Testis (tissue), 2 donors: ENCODE results near the gene MACC1.

Experiments used
- CTCF ChIP-seq, 3 experiments: fragments of 450-650 bp in 2 of 3; fragments of 200-600 bp in 1 of 3; sonication (generic) in 1 of 3; IDR thresholded peaks; one replicate each; pipeline ENCODE4 v1.5.1; 2016 to 2019; ENCODE audit warnings: antibody characterized with exemption in 3 of 3, mild to moderate bottlenecking in 2 of 3, moderate library complexity in 1 of 3
- POLR2A ChIP-seq: fragments of 450-650 bp; IDR thresholded peaks from one replicate; pipeline ENCODE4 v1.6.1; 2017; ENCODE audit warnings: antibody characterized with exemption, mild to moderate bottlenecking, moderate library complexity

GRCh38 chr7:20136647-20137046 is 80.5 kb downstream of the MACC1 start:
- TF ChIP-seq CTCF (IDR thresholded peaks at IDR 0.05): no peak
- TF ChIP-seq POLR2A: no peak
